ENCODE measurements around the gene PRKCA. TPM values are rescaled to one million over a fixed set of nuclear protein-coding genes. Genes with fewer than 3 reads are reported as not detected.
A peak's percentile ranks its signal among the peaks of the same experiment; 100 is the strongest.
"Not testable (repeated sequence)": the region's sequence is repeated elsewhere in the genome, so short reads cannot be mapped to it uniquely, and the experiment has no call there.

Gene PRKCA
- total RNA-seq, 2 donors from 2014 or later, result 104 to 119 TPM

DNA sequence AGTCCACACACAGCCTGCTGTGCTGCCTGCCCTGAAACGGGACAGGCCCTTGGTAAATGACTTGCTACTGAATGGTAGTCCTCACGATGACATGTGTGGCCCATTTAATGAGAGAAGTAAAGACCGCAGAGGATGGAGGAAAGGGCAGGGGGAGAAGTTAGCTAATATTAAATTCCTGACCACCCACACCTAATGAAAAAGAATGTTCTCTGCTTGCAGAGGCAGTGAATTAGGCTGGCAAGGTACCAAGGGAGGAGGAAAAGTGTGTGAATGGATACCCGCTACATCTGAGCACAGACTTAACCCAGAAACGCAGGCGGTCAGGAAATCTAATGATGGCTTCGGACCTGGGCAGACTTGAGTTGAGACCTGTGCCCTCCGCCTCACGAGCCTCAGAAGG lies 141.2 kb downstream of the PRKCA start:
- ATAC-seq (no peak), DNase-seq (ENCODE audit: low spot score in 2 of 2) (no peak)
- H3K36me3 Mint-ChIP-seq, result peaks cover 13 to 61% of the 10 kb centered on the region in 2 donors
- peak overlapping the region in 1 of 2 donors; percentile 67 for H3K27ac Mint-ChIP-seq
- peaks cover 0 to 5% of the 10 kb centered on the region in 2 donors for H3K9me3 Mint-ChIP-seq

DNA sequence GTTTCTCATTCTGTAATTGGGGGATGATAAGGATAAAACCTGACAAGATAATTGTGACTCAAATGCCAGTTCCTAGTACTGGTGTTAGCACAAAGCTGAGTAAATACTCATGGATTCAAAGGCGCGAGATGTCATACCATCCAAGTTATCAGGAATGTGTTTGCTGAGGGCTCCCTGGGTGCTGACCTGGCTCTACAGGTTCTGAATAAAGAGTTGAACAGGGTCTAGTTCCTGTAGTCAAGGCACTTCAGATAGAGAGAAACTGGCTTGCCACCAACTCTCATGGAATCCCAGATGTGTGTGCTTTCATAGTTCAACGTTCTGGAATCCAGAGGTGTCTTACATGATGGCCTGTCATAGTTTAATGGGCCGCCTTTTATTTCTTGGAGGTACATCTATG lies 141.6 kb downstream of the PRKCA start:
- DNase-seq (ENCODE audit: low spot score in 2 of 2) (no peak), ATAC-seq (peak in 1 of 2 donors; percentile 26)
- H3K36me3 Mint-ChIP-seq, result peaks cover 13 to 57% of the 10 kb centered on the region in 2 donors
- H3K9me3 Mint-ChIP-seq, result peaks cover 0 to 5% of the 10 kb centered on the region in 2 donors
- no peak overlapping the region for H3K27ac Mint-ChIP-seq

DNA sequence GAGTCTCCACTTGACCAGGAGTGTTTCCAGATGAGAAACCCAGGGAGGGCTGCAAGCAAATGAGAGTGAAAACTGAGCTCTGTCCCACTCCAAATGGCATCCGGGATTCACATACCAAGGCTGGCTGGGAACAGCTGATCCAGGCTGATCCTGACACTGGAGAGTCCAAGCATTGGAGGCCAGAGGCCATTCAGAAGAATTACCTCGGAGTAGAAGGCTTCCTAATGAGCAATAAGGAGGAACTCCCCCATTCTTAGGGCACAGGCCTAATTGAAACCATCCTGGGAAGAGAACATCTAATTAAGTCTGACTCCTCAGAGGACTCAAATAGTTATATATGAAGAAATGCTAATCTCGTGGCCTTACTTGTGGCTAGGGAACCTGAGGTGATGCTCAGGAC lies 142.8 kb downstream of the PRKCA start:
- Mint-ChIP-seq H3K9me3 (peaks cover 0 to 5% of the 10 kb centered on the region in 2 donors), H3K36me3 (peaks cover 13 to 55% of the 10 kb centered on the region in 2 donors), H3K27ac (no peak overlapping the region)
- ATAC-seq (no peak), DNase-seq (ENCODE audit: low spot score in 2 of 2) (no peak)

DNA sequence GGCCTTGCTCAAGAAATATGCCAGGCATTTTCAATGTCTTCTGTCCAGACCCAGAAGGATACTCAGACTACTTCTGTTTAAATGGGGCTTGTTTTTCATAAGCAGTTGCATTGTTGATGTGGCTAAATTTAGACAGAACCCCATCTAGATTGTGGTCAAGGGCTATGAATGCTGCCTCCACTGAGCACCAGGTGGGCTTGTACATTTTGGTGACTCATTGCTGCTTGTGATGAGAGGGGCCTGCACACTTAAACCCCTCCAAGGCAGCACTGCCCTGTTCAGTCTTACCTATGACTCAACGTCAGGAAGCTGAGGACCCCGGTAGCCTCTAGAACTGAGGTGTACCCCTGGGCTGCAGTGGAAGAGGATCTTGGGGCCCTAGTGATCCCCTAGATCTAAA lies 144.0 kb downstream of the PRKCA start:
- Mint-ChIP-seq H3K36me3 (peaks cover 13 to 58% of the 10 kb centered on the region in 2 donors), H3K27ac (peak overlapping the region in 1 of 2 donors; percentile 86), H3K9me3 (peaks cover 0 to 5% of the 10 kb centered on the region in 2 donors)
- DNase-seq (ENCODE audit: low spot score in 2 of 2) (no peak), ATAC-seq (no peak)

DNA sequence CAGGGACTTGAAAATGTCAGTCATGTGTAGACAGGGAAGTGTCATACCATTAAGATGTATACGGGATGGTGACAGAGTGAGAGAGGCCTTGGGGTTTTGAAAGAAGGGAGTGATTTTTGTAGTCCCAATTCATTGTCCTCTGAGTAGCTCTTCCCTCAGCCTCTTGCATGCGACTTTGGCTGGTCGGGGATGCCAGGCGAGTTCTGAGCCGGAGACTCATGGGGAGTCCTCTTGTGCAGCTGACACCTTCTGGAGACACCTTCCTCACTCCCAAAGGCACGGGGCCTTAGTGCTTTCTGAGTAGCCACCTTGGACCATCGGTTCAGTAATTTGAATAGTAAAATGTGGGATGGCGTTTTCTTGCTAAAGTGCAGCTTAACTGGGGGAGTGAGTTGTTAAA lies 144.7 kb downstream of the PRKCA start:
- Mint-ChIP-seq H3K27ac (peak overlapping the region in 1 of 2 donors; percentile 86), H3K9me3 (peaks cover 0 to 5% of the 10 kb centered on the region in 2 donors)

DNA sequence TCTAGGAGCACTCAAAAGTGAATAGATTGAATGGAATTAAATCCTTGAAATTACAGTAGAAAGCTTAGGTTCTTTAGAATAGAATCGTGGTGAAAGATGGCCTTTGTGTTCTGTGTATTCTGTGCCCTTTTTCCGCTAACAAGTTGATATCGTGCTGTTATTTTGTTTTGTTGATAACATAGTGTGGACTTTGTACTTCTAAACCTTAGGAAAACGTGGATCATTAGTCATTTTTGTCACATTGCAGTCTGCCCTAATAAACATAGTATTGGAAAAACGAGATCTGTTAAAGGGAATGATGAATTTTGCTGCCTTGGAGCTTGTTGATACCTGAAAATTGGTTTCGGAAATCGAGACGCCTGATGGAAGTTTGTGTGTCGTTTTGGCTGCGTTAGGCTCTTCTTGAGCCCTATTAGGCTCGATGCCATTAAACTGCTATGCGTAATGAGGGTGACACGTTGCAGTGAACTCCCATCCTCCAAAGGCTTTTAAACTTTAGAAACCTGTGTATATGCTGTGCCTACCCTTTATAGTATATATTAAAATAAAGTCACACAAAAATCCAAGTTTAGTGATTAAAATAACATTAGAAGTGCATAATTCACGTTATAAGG lies 145.7 kb downstream of the PRKCA start:
- ATAC-seq, result no peak
- no peaks in the 10 kb centered on the region for H3K9me3 Mint-ChIP-seq
- DNase-seq (ENCODE audit: low spot score in 2 of 2), result no peak
- H3K27ac Mint-ChIP-seq, result no peak overlapping the region
- H3K36me3 Mint-ChIP-seq, result peaks cover 2 to 51% of the 10 kb centered on the region in 2 donors

More for the DNA sequence above, 144.7 kb downstream of the PRKCA start:
- peaks cover 12 to 56% of the 10 kb centered on the region in 2 donors for H3K36me3 Mint-ChIP-seq
- ATAC-seq, result no peak
- DNase-seq (ENCODE audit: low spot score in 2 of 2), result no peak

DNA sequence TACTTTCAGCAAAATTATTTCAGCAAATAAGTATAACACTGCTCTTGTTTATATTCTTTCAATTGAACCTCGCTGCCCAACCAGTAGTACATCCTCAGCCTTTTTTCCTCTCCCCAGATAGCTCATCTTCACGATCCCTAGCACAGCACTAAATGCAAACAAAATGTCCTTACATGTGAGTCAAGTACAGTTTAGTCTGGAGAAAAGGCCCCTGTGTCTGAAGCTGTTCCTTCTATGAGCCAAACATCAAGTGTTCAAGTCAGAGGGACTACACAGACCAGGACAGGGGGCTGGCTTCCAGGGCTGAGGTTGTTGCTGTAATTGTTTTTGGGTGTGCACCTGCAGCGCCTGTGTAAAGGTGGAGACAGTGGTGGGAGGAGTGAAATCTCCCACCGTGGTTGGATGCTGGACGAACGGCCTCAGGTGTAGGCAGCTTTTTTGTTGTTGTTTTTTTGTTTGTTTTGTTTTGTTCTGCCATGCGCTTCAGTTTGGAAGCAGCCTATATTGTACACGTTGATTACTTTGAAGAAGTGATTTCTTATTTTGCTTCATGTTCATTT lies 147.1 kb downstream of the PRKCA start:
- peak overlapping the region in 1 of 2 donors; percentile 93 for H3K27ac Mint-ChIP-seq
- DNase-seq (ENCODE audit: low spot score in 2 of 2) (no peak), ATAC-seq (no peak)
- H3K9me3 Mint-ChIP-seq, result peaks cover 0 to 9% of the 10 kb centered on the region in 2 donors
- peaks cover 0 to 51% of the 10 kb centered on the region in 2 donors for H3K36me3 Mint-ChIP-seq

DNA sequence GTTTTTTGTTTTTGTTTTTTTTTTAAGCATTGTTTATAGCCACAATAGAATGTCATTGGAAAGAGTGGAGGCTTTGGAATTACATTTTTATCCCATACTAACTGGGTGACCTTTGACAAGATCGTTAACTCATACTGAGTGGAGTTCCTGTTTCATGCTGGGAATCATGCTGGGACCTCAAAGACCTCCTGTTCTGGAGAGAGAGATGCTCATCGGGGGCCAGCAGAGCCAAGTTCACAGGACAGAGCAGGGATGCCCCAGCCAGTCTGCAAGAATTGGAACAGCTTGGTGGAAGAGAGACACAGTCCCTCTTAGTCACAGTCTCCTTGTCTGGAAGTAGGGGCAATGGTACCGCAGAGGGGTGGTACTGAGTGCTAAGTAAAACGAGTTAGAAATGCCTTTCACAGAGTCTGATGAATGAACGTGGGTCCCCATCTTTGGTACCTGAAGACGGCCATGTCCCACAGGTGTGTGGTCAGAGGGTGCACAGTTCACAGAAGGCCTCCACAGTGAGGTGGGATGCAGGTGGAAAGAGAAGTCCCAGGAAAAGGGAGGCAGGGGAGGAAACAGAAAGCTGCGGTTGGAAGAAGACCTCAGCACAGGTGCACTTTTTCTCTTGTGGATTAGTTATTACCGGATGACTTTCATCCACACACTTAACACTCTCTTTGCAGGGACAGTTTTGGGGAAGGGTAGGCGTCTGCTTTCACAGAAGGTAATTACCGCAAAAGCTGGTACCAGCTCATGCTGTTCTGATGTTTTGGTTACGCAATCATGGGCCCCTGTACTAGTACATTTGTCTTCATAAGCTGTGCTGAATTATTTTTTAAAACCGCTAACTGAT lies 147.8 kb downstream of the PRKCA start:
- peak overlapping the region in 1 of 2 donors; percentile 93 for H3K27ac Mint-ChIP-seq
- ATAC-seq, result peak; percentile 83 to 88
- no peak for DNase-seq (ENCODE audit: low spot score in 2 of 2)
- peaks cover 0 to 10% of the 10 kb centered on the region in 2 donors for H3K9me3 Mint-ChIP-seq
- peaks cover 0 to 51% of the 10 kb centered on the region in 2 donors for H3K36me3 Mint-ChIP-seq

DNA sequence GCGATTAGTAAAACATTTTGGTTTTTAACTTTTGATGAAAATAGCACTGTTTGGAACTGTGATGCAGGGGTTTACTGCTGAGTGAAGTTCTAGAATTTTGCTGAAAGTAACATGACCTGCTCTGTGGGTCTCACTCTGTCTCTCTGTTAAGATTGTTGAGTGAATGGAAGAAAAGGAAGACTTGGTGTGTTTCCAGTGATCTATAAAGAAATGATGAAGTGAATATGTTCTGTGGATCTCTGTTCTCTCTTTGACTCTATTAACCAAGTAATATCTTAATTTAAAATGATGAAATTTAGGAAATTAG lies 148.4 kb downstream of the PRKCA start:
- DNase-seq (ENCODE audit: low spot score in 2 of 2), result no peak
- H3K36me3 Mint-ChIP-seq, result peaks cover 4 to 51% of the 10 kb centered on the region in 2 donors

DNA sequence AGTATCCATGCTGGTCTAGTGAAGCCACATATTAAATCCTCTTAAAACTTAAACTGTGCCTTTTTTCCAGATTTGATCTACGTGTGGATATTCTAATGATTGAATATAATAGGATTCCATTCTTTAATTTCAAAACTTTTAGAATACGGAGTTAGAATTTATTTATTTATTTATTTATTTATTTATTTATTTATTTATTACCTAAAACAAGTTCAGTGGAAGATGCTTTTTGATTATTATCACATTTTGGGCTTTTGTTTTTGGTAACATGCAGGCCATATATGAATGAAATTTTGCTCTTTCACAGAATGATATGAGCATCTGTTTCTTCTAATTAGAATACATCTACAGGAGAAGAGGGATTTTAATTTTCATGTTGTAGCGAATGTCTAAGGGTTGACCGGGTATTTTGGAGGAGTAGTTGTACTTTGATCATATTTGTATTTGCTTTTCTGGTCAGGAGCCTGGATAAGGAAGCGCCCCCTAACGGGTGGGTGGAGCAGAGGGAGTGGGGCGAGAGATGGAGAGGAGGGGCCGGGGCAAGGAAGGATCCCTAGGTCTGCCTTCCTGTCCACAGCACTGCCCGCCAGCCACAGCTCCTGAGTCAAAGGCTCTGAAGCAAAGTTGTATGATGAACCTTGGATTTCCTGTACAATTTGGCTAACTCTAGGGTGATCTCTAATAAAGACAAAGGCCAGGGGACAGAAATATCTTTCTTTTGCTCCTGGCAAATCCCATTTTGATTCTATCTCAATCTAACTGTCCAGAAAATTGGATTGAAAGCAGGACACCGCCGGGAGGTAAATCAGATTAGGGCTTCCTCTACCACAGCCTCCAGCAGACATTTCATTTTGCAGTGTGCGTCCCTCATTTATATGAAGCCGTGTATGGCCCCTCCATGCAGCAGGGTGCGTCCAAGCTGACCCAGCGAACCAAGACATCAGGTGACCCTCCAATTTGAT lies 149.1 kb downstream of the PRKCA start:
- ATAC-seq (no peak), DNase-seq (ENCODE audit: low spot score in 2 of 2) (no peak)
- peaks cover 8 to 51% of the 10 kb centered on the region in 2 donors for H3K36me3 Mint-ChIP-seq
- H3K27ac Mint-ChIP-seq, result peak overlapping the region in 1 of 2 donors; percentile 83
- H3K9me3 Mint-ChIP-seq, result peaks cover 0 to 21% of the 10 kb centered on the region in 2 donors

More for the DNA sequence above, 148.4 kb downstream of the PRKCA start:
- H3K9me3 Mint-ChIP-seq, result peaks cover 0 to 14% of the 10 kb centered on the region in 2 donors
- peak; percentile 43 to 65 for ATAC-seq
- H3K27ac Mint-ChIP-seq, result peak overlapping the region in 1 of 2 donors; percentile 3

DNA sequence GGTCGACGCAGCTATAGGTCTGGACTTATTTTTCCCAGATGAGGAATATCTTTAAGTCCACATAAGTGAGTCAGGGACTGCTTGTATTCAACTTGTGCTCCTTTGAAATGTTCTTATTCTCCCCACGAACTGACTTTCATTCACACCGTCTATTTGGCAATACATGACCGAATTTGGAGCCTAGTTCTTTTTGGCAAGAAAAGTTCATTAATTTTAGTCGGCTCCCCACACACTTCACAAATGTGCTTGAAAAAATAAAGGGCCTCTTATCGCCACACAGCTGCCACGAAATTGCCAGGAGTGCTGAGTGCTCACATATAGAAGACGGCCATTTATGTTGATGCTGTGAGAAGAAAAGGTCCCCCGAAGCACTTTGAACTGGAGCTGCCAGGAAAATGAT lies 152.6 kb downstream of the PRKCA start:
- DNase-seq (ENCODE audit: low spot score in 2 of 2) (no peak), ATAC-seq (no peak)
- Mint-ChIP-seq H3K9me3 (peaks cover 0 to 34% of the 10 kb centered on the region in 2 donors), H3K36me3 (peaks cover 15 to 74% of the 10 kb centered on the region in 2 donors), H3K27ac (no peak overlapping the region)

DNA sequence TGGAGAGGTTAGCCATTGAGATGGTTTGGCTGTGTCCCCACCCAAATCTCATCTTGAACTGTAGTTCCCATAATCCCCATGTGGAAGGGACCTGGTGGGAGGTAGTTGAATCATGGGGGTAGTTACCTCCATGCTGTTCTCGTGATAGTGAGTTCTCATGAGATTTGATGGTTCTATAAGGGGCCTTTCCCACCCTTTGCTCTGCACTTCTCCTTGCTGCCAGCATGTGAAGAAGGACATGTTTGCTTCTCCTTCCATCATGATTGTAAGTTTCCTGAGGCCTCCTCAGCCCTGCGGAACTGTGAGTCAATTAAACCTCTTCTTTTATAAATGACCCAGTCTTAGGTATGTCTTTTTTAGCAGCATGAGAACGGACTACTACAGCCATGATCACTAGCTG lies 155.1 kb downstream of the PRKCA start:
- peaks cover 15 to 71% of the 10 kb centered on the region in 2 donors for H3K36me3 Mint-ChIP-seq
- H3K9me3 Mint-ChIP-seq, result peaks cover 0 to 34% of the 10 kb centered on the region in 2 donors
- H3K27ac Mint-ChIP-seq, result peak overlapping the region in 1 of 2 donors; percentile 89
- not testable (repeated sequence) for ATAC-seq; DNase-seq (ENCODE audit: low spot score in 2 of 2)

DNA sequence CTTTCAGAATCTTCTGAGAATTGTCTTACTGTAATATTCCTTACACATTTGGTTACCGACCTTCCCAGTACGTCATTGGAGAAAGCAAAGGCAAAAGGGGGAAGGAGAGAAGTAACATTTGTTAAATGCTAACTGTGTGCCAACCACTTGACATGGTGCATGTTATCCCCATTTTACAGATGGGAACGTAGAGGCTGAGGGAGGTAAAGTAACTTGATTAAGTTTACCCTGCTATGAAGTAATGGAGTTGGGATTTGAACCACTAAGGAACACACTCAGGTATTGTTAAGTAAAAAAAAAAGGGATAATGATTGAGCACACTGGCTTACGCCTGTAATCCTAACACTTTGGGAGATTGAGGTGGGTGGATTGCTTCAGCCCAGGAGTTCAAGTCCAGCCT lies 156.4 kb downstream of the PRKCA start:
- ATAC-seq (no peak), DNase-seq (ENCODE audit: low spot score in 2 of 2) (no peak)
- Mint-ChIP-seq H3K9me3 (peaks cover 0 to 30% of the 10 kb centered on the region in 2 donors), H3K27ac (peak overlapping the region; percentile 57 to 89), H3K36me3 (peaks cover 15 to 63% of the 10 kb centered on the region in 2 donors)

DNA sequence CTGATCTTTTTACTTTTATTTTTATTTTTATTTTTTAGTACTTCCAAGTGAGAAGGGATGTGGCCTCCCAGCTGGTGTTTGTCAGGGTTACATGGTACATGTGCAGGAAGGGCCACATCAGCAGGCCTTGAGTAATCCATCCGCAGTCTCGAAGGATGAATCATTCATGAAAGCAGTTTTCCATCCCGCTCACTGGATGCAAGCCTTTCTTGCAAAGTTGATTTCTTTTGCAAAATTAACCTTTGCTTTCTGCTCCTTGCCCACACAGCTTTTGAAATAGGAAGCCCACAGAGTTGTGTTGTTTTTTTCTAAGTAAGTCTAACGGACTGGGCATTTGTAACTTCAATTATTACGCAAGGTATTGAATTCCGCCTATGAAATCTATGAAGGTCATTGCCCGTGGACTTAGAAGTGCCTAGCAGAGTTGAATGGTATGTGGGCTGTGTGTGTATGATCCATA lies 157.4 kb downstream of the PRKCA start:
- Mint-ChIP-seq H3K9me3 (peaks cover 0 to 23% of the 10 kb centered on the region in 2 donors), H3K36me3 (peaks cover 15 to 56% of the 10 kb centered on the region in 2 donors), H3K27ac (peak overlapping the region in 1 of 2 donors; percentile 58)
- ATAC-seq (peak; percentile 87), DNase-seq (ENCODE audit: low spot score in 2 of 2) (no peak)

DNA sequence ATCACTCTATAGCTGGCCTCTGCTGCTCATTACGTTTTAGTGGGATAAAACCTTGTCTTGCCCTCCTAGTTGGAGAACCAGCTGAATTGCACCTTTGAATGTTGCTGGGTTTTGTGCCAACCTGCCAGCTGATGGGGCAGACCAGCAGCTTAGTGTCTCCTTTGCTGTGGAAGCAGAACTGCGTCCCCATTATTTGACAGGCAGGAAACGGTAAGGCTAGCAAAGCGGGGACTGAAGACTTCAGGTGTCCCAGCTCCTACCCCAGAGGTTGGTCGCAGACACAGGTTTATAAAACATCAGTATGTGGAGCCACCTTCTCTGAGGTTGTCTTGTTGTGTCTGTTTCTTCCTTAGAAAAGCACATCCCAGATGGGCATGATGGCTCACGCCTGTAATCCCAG lies 158.1 kb downstream of the PRKCA start:
- H3K36me3 Mint-ChIP-seq, result peaks cover 14 to 51% of the 10 kb centered on the region in 2 donors
- ATAC-seq, result no peak
- peaks cover 0 to 22% of the 10 kb centered on the region in 2 donors for H3K9me3 Mint-ChIP-seq
- no peak for DNase-seq (ENCODE audit: low spot score in 2 of 2)
- peak overlapping the region in 1 of 2 donors; percentile 22 for H3K27ac Mint-ChIP-seq
